ENCODE measurements around the gene FOXRED2.
A peak's percentile ranks its signal among the peaks of the same experiment; 100 is the strongest.
"Not testable (repeated sequence)": the region's sequence is repeated elsewhere in the genome, so short reads cannot be mapped to it uniquely, and the experiment has no call there.

The FOXRED2 gene

DNA sequence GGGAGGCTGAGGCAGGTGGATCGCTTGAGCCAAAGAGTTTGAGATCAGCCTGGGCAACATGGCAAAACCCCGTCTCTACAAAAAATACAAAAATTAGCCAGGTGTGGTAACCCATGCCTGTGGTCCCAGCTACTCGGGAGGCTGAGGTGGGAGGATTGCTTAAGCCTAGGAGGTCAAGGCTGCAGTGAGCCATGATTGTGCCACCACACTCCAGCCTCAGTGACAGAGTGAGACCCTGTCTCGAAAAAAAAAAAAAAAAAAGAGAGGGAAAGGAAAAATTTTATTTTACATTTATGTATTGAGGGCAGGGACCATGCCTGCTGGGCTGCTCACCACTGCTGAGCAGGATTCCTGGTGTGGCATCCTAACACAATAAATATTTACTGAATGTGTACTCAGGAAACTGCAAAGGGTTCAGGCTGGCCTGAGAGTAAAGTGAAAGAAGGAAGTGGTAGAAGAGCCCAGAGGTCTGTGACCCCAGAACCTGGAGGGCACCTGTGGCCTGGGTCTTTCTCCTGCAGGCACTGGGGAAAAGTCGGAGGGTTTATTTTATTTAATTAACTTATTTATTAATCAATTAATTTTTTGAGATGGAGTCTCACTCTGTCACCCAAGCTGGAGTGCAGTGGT, 53.7 kb downstream of the FOXRED2 start:
- not testable (repeated sequence) for H3K4me3 ChIP-seq (ENCODE audit: low read depth in 1 of 2, low read length in 2 of 2); H3K9me3 ChIP-seq (ENCODE audit: control insufficient read depth in 1 of 2, low read length in 2 of 2); H3K36me3 ChIP-seq (ENCODE audit: control insufficient read depth in 1 of 2, insufficient read depth in 2 of 2, low read length in 2 of 2); H3K27me3 ChIP-seq (ENCODE audit: control insufficient read depth in 1 of 2, insufficient read depth in 2 of 2, low read length in 2 of 2); H3K27ac ChIP-seq (ENCODE audit: low read depth, low read length)
- Histone ChIP-seq H3K4me1 (ENCODE audit: control insufficient read depth in 1 of 2, insufficient read depth in 2 of 2, low read length in 2 of 2) (peaks cover 26 to 52% of the 10 kb centered on the region in 2 donors), H3K9ac (ENCODE audit: low read depth in 1 of 2, low read length in 2 of 2) (peak overlapping the region in 1 of 2 donors; percentile 35)

DNA sequence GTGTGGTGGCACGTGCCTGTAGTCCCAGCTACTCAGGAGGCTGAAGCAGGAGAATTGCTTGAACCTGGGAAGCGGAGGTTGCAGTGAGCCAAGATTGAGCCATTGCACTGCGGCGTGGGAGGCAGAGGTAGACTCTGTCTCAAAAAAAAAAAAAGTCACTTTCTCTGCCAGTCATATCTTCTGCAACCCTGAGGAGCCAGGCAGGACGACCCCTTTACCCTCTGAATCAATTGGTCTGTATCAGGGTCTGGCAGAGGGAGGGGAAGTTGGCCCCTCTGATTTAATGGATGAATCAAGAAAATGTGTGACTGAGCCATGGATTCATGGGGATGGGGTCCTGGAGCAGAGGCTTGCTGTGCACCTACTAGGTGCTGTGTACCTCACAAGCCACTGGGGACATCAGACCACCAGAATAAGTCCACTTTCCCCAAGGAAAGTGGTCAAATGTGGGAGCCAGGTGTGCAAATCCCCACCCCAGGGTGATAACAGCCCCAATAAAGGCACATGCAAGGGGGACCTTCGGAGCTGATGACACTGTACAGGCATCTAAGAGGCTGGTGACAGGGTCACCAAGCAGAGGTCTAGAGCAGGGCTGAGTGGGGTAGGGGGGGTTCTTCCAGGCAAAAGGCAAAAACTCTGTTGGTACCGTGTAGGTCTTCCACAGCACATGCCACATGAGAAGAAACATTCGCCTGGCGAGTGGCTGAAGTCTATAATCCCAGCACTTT, 54.4 kb downstream of the FOXRED2 start:
- Histone ChIP-seq H3K36me3 (ENCODE audit: control insufficient read depth in 1 of 2, insufficient read depth in 2 of 2, low read length in 2 of 2) (no peaks in the 10 kb centered on the region), H3K27ac (ENCODE audit: low read depth, low read length) (peak overlapping the region; percentile 8), H3K9ac (ENCODE audit: low read depth in 1 of 2, low read length in 2 of 2) (peak overlapping the region in 1 of 2 donors; percentile 35), H3K4me1 (ENCODE audit: control insufficient read depth in 1 of 2, insufficient read depth in 2 of 2, low read length in 2 of 2) (peaks cover 26 to 47% of the 10 kb centered on the region in 2 donors), H3K27me3 (ENCODE audit: control insufficient read depth in 1 of 2, insufficient read depth in 2 of 2, low read length in 2 of 2) (no peaks in the 10 kb centered on the region), H3K4me3 (ENCODE audit: low read depth in 1 of 2, low read length in 2 of 2) (no peak overlapping the region), H3K9me3 (ENCODE audit: control insufficient read depth in 1 of 2, low read length in 2 of 2) (no peaks in the 10 kb centered on the region)

DNA sequence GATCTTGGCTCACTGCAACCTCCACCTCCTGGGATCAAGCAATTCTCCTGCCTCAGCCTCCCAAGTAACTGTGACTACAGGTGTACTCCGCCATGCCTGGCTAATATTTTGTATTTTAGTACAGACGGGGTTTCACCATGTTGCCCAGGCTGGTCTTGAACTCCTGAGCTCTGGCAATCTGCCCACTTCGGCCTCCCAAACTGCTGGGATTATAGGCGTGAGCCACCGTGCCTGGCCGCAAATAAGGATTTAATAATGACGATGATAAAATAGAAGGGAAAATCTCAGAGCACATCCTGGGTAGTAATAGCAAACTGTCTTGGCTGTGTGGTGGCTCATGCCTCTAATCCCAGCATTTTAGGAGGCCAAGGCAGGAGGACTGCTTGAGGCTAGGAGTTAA, 55.9 kb downstream of the FOXRED2 start:
- not testable (repeated sequence) for H3K36me3 ChIP-seq (ENCODE audit: control insufficient read depth in 1 of 2, insufficient read depth in 2 of 2, low read length in 2 of 2); H3K4me3 ChIP-seq (ENCODE audit: low read depth in 1 of 2, low read length in 2 of 2); H3K9me3 ChIP-seq (ENCODE audit: control insufficient read depth in 1 of 2, low read length in 2 of 2); H3K27ac ChIP-seq (ENCODE audit: low read depth, low read length); H3K9ac ChIP-seq (ENCODE audit: low read depth in 1 of 2, low read length in 2 of 2); H3K27me3 ChIP-seq (ENCODE audit: control insufficient read depth in 1 of 2, insufficient read depth in 2 of 2, low read length in 2 of 2)
- peaks cover 25 to 47% of the 10 kb centered on the region in 2 donors for H3K4me1 ChIP-seq (ENCODE audit: control insufficient read depth in 1 of 2, insufficient read depth in 2 of 2, low read length in 2 of 2)

DNA sequence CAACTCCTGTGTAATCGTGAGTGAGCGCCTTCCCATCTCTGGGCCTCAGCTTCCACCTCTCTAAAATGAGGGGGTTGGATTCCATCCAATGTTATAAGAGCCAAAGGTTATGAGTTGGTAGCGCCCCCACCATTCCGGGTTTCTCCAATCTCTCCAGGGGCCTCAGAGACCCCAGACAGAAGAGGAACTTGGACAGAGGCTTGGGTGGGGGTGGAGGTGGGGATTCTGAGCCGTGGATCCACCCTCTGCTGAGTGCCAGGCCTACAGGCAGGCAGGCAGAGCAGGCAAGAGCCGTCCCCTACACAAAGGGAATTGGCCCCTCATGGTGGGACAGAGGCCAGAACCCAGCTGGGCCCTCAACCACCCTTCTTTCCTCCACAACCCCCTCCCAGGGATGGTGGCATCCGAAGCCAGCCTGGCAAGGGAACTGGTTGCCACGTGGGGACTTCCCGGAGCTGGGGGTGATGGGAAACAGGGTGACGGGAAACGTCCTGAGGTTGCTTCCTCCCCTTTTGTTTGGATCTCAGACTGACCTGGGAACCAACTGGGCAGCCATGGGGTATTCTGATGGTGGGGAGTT, 57.2 kb downstream of the FOXRED2 start:
- Histone ChIP-seq H3K9ac (ENCODE audit: low read depth in 1 of 2, low read length in 2 of 2) (no peak overlapping the region), H3K9me3 (ENCODE audit: control insufficient read depth in 1 of 2, low read length in 2 of 2) (no peaks in the 10 kb centered on the region), H3K4me3 (ENCODE audit: low read depth in 1 of 2, low read length in 2 of 2) (no peak overlapping the region), H3K27me3 (ENCODE audit: control insufficient read depth in 1 of 2, insufficient read depth in 2 of 2, low read length in 2 of 2) (no peaks in the 10 kb centered on the region), H3K4me1 (ENCODE audit: control insufficient read depth in 1 of 2, insufficient read depth in 2 of 2, low read length in 2 of 2) (peaks cover 18 to 39% of the 10 kb centered on the region in 2 donors), H3K36me3 (ENCODE audit: control insufficient read depth in 1 of 2, insufficient read depth in 2 of 2, low read length in 2 of 2) (no peaks in the 10 kb centered on the region), H3K27ac (ENCODE audit: low read depth, low read length) (no peak overlapping the region)

DNA sequence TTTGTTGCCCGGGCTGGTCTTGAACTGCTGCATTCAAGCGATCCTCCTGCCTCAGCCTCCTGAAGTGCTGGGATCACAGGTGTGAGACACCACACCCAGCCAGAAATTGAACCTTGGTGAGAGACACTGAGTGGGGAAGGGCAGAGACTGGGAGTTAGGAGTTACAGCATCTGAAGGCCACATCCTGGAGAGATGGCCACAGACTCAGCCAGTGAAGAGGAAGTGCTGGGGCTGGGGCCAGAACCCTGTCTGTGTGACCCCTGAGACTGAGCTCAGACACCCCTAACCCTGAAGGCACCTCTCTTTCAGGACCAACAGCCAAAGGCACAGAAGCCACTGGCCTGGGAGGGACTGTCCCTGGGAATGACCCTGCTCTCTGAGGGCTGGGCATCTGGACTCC, 59.2 kb downstream of the FOXRED2 start:
- Histone ChIP-seq H3K4me1 (ENCODE audit: control insufficient read depth in 1 of 2, insufficient read depth in 2 of 2, low read length in 2 of 2) (peaks cover 17 to 36% of the 10 kb centered on the region in 2 donors), H3K9me3 (ENCODE audit: control insufficient read depth in 1 of 2, low read length in 2 of 2) (no peaks in the 10 kb centered on the region), H3K4me3 (ENCODE audit: low read depth in 1 of 2, low read length in 2 of 2) (no peak overlapping the region), H3K9ac (ENCODE audit: low read depth in 1 of 2, low read length in 2 of 2) (no peak overlapping the region), H3K27me3 (ENCODE audit: control insufficient read depth in 1 of 2, insufficient read depth in 2 of 2, low read length in 2 of 2) (no peaks in the 10 kb centered on the region), H3K36me3 (ENCODE audit: control insufficient read depth in 1 of 2, insufficient read depth in 2 of 2, low read length in 2 of 2) (no peaks in the 10 kb centered on the region), H3K27ac (ENCODE audit: low read depth, low read length) (no peak overlapping the region)

DNA sequence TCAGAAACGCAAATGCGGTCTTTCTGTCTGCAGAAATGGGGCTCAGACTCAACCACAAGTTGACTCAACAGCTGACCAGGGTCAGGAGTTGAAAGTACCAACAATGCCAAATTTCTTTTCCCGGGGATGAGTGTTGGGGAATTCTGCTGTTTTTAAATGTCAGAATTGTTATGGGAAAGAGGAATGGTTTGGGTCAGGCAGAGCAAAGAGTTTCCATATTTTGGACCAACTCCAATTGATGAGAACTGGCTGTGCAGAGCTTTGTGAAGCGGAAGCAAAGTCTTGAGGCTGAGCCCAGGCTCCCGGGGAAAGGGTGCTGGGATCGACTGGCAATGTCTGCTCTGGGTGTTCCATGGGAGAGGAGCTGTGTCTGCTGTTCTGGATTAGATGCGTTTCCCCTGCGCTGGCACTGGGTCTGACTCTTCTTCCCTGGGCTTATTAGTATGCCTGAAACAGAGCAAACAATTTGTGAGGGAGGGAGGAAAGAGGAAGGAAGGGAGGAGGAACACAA, 61.6 kb downstream of the FOXRED2 start:
- Histone ChIP-seq H3K4me3 (ENCODE audit: low read depth in 1 of 2, low read length in 2 of 2) (no peak overlapping the region), H3K36me3 (ENCODE audit: control insufficient read depth in 1 of 2, insufficient read depth in 2 of 2, low read length in 2 of 2) (no peaks in the 10 kb centered on the region), H3K27ac (ENCODE audit: low read depth, low read length) (peak overlapping the region; percentile 47), H3K27me3 (ENCODE audit: control insufficient read depth in 1 of 2, insufficient read depth in 2 of 2, low read length in 2 of 2) (no peaks in the 10 kb centered on the region), H3K9ac (ENCODE audit: low read depth in 1 of 2, low read length in 2 of 2) (no peak overlapping the region), H3K9me3 (ENCODE audit: control insufficient read depth in 1 of 2, low read length in 2 of 2) (no peaks in the 10 kb centered on the region), H3K4me1 (ENCODE audit: control insufficient read depth in 1 of 2, insufficient read depth in 2 of 2, low read length in 2 of 2) (peaks cover 14 to 25% of the 10 kb centered on the region in 2 donors)

DNA sequence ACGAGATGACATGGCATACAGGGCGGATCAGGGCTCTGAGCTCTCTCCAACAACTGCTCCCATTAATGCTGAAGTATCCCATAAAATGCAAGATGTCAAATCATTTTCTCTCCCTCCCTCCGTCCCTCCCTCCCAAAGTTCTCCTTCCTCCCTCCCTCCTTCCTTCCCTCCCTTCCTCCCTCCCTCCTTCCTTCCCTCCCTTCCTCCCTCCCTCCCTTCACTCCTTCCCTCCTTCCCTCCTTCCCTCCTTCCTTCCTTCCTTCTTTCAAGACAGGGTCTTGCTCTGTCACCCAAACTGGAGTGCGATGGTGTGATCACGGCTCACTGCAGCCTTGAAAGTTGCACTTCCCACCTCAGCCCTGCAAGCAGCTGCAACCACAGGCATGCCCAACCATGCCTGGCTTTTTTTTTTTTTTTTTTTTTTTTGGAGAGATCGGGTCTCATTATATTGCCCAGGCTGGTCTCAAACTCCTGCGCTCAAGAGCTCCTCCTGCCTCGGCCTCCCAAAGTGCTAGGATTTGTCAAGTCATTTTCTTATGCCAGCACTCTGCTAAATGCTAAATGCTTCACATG, 63.6 kb downstream of the FOXRED2 start:
- Histone ChIP-seq H3K9ac (ENCODE audit: low read depth in 1 of 2, low read length in 2 of 2) (no peak overlapping the region), H3K9me3 (ENCODE audit: control insufficient read depth in 1 of 2, low read length in 2 of 2) (no peaks in the 10 kb centered on the region), H3K4me3 (ENCODE audit: low read depth in 1 of 2, low read length in 2 of 2) (no peak overlapping the region), H3K4me1 (ENCODE audit: control insufficient read depth in 1 of 2, insufficient read depth in 2 of 2, low read length in 2 of 2) (peaks cover 12 to 17% of the 10 kb centered on the region in 2 donors), H3K27me3 (ENCODE audit: control insufficient read depth in 1 of 2, insufficient read depth in 2 of 2, low read length in 2 of 2) (no peaks in the 10 kb centered on the region), H3K27ac (ENCODE audit: low read depth, low read length) (no peak overlapping the region), H3K36me3 (ENCODE audit: control insufficient read depth in 1 of 2, insufficient read depth in 2 of 2, low read length in 2 of 2) (no peaks in the 10 kb centered on the region)

DNA sequence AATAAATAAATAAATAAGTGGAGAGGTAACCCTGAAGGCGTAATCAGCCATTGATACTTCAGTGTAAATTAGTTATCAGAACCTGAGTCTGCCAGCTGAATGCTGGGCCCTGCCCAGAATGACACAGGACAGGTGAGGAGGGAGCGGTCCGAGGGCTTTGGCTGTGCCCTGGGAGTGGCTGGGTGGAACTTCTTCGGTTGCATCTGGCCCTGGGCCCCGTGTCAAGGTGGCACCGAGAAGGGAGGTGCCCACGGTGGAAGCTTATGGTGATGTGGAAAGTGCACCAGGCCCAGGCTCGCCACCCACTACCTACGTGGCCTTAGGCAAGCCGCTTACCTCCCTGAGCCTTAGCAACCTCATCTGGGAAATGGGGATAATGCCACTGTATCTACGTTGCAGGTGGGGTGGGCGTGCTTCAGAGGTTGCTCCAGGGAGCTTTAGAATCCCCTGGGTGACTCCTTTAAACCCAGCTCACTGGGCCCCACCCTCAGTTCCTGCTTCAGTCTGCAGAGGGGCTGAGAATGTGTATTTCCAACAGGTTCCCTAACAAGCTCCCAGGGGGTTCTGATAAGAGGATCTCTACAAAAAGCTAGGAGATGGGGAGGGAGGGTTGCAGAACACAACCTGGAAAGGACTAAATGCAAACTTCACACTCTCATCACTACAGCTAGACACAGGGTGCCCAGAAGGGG, 64.2 kb downstream of the FOXRED2 start:
- Histone ChIP-seq H3K27me3 (ENCODE audit: control insufficient read depth in 1 of 2, insufficient read depth in 2 of 2, low read length in 2 of 2) (no peaks in the 10 kb centered on the region), H3K27ac (ENCODE audit: low read depth, low read length) (no peak overlapping the region), H3K4me1 (ENCODE audit: control insufficient read depth in 1 of 2, insufficient read depth in 2 of 2, low read length in 2 of 2) (peaks cover 12 to 17% of the 10 kb centered on the region in 2 donors), H3K36me3 (ENCODE audit: control insufficient read depth in 1 of 2, insufficient read depth in 2 of 2, low read length in 2 of 2) (no peaks in the 10 kb centered on the region), H3K9me3 (ENCODE audit: control insufficient read depth in 1 of 2, low read length in 2 of 2) (no peaks in the 10 kb centered on the region), H3K4me3 (ENCODE audit: low read depth in 1 of 2, low read length in 2 of 2) (no peak overlapping the region), H3K9ac (ENCODE audit: low read depth in 1 of 2, low read length in 2 of 2) (no peak overlapping the region)

DNA sequence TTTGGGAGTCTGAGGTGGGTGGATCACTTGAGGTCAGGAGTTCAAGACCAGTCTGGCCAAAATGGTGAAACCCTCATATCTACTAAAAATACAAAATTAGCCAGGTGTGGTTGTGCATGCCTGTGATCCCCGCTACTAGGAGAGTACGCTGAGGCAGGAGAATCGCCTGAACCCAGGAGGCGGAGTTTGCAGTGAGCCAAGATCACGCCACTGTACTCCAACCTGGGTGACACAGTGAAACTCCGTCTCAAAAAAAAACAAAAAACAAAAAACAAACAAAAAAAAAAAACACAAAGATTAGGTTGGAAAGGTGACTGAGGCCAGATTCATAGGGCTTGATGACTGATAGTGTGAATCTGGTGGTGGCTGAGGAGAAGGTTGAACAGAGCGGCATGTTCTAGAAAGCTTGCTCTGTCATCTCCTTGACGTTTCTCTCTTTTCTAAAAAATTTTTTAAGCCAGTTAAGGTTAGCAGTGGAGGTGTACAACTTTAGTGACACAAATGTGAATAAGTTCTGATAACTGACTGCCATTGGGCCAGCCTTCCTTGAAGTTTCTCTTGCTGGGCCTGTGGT, 66.3 kb downstream of the FOXRED2 start:
- Histone ChIP-seq H3K4me3 (ENCODE audit: low read depth in 1 of 2, low read length in 2 of 2) (no peak overlapping the region), H3K27me3 (ENCODE audit: control insufficient read depth in 1 of 2, insufficient read depth in 2 of 2, low read length in 2 of 2) (no peaks in the 10 kb centered on the region), H3K9me3 (ENCODE audit: control insufficient read depth in 1 of 2, low read length in 2 of 2) (no peaks in the 10 kb centered on the region), H3K9ac (ENCODE audit: low read depth in 1 of 2, low read length in 2 of 2) (no peak overlapping the region), H3K27ac (ENCODE audit: low read depth, low read length) (no peak overlapping the region), H3K4me1 (ENCODE audit: control insufficient read depth in 1 of 2, insufficient read depth in 2 of 2, low read length in 2 of 2) (peaks cover 24 to 30% of the 10 kb centered on the region in 2 donors), H3K36me3 (ENCODE audit: control insufficient read depth in 1 of 2, insufficient read depth in 2 of 2, low read length in 2 of 2) (no peaks in the 10 kb centered on the region)
